CD14-positive monocyte (primary cell): ENCODE data around the gene NOL12. TPM values are rescaled to one million over a fixed set of nuclear protein-coding genes. Genes with fewer than 3 reads are reported as not detected.

Experiments
- DNase-seq, 3 donors: peaks; one replicate each; pipeline ENCODE4 v3.0.0-alpha.2; 2011 to 2022
- H2AFZ ChIP-seq: 2 replicates; pipeline ENCODE4 v1.6.0; 2012; ENCODE audit warnings: mild to moderate bottlenecking, low read depth, low read length, inconsistent platforms; ENCODE audit not compliant: insufficient read depth, poor library complexity, severe bottlenecking
- H3K27ac ChIP-seq, 2 donors: 1 replicate in 1 of 2; 2 replicates in 1 of 2; pipeline ENCODE4 v1.5.1; 2012 to 2013; ENCODE audit warnings: low read length in 2 of 2, control low read depth in 1 of 2, inconsistent platforms in 1 of 2, low read depth in 1 of 2, mild to moderate bottlenecking in 1 of 2
- H3K27me3 ChIP-seq, 2 donors: one replicate each; pipeline versions ENCODE4 v1.6.0 to v1.6.1; 2011 to 2013; ENCODE audit warnings: low read length in 2 of 2; ENCODE audit not compliant: control insufficient read depth in 2 of 2, insufficient read depth in 2 of 2
- H3K36me3 ChIP-seq, 2 donors: replicated peaks in 1 of 2; 1 replicate in 1 of 2; 2 replicates in 1 of 2; pipeline versions ENCODE4 v1.5.1 to v1.6.1; 2012 to 2013; ENCODE audit warnings: low read length in 2 of 2, control low read depth in 1 of 2, inconsistent platforms in 1 of 2, mild to moderate bottlenecking in 1 of 2; ENCODE audit not compliant: insufficient read depth in 2 of 2, control insufficient read depth in 1 of 2
- H3K4me1 ChIP-seq, 2 donors: 1 replicate in 1 of 2; 2 replicates in 1 of 2; pipeline versions ENCODE4 v1.5.1 to v1.6.1; 2012 to 2013; ENCODE audit warnings: low read length in 2 of 2, control low read depth in 1 of 2, inconsistent platforms in 1 of 2, mild to moderate bottlenecking in 1 of 2, moderate library complexity in 1 of 2; ENCODE audit not compliant: insufficient read depth in 2 of 2, control insufficient read depth in 1 of 2
- H3K4me2 ChIP-seq: replicated peaks from 2 replicates; pipeline ENCODE3; 2012; ENCODE audit warnings: low read length, moderate library complexity, mild to moderate bottlenecking; ENCODE audit not compliant: poor library complexity, severe bottlenecking; ENCODE audit errors: extremely low read depth
- H3K4me3 ChIP-seq, 3 experiments: fragments of 200-600 bp in 1 of 3; sonication (generic) in 1 of 3; replicated peaks in 1 of 3; 1 replicate in 2 of 3; 2 replicates in 1 of 3; pipeline ENCODE4 v1.5.1; 2011 to 2013; ENCODE audit warnings: low read length in 3 of 3, mild to moderate bottlenecking in 3 of 3, control low read depth in 2 of 3, low read depth in 2 of 3, inconsistent platforms in 1 of 3, moderate library complexity in 1 of 3
- H3K79me2 ChIP-seq: 2 replicates; pipeline ENCODE4 v1.6.0; 2012; ENCODE audit warnings: mild to moderate bottlenecking, control low read depth, inconsistent platforms, low read length, moderate library complexity; ENCODE audit not compliant: insufficient read depth
- H3K9ac ChIP-seq: 2 replicates; pipeline ENCODE4 v1.6.0; 2017; ENCODE audit warnings: low read length, mild to moderate bottlenecking; ENCODE audit not compliant: insufficient read depth, poor library complexity, severe bottlenecking
- H3K9me3 ChIP-seq, 2 donors: replicated peaks in 1 of 2; 1 replicate in 1 of 2; 2 replicates in 1 of 2; pipeline versions ENCODE4 v1.5.1 to v1.6.1; 2012 to 2013; ENCODE audit warnings: low read length in 2 of 2, control low read depth in 1 of 2; ENCODE audit not compliant: control insufficient read depth in 1 of 2, insufficient read depth in 1 of 2
- H4K20me1 ChIP-seq: 2 replicates; pipeline ENCODE4 v1.6.0; 2012; ENCODE audit warnings: mild to moderate bottlenecking, low read length, control low read depth, moderate library complexity; ENCODE audit not compliant: insufficient read depth
- H3K27ac Mint-ChIP-seq, 7 donors: one replicate each; pipeline ENCODE4 v1.8.0; 2020; ENCODE audit warnings: mild to moderate bottlenecking in 7 of 7, mixed read lengths in 7 of 7, moderate library complexity in 6 of 7, inconsistent platforms in 2 of 7
- H3K27me3 Mint-ChIP-seq, 3 donors: one replicate each; pipeline ENCODE4 v1.8.0; 2021 to 2022; ENCODE audit warnings: low read depth in 3 of 3, mild to moderate bottlenecking in 3 of 3, mixed read lengths in 3 of 3, moderate library complexity in 3 of 3, inconsistent platforms in 1 of 3
- H3K36me3 Mint-ChIP-seq, 2 donors: one replicate each; pipeline ENCODE4 v1.8.0; 2020; ENCODE audit warnings: mixed read lengths in 2 of 2, inconsistent platforms in 1 of 2, mild to moderate bottlenecking in 1 of 2
- H3K4me1 Mint-ChIP-seq: one replicate; pipeline ENCODE4 v1.8.0; 2020; ENCODE audit warnings: mild to moderate bottlenecking, mixed read lengths
- H3K4me3 Mint-ChIP-seq, 2 donors: one replicate each; pipeline ENCODE4 v1.8.0; 2020; ENCODE audit warnings: mild to moderate bottlenecking in 2 of 2, mixed read lengths in 2 of 2, moderate library complexity in 1 of 2
- H3K9me3 Mint-ChIP-seq, 7 donors: one replicate each; pipeline ENCODE4 v1.8.0; 2020 to 2022; ENCODE audit warnings: mixed read lengths in 7 of 7, mild to moderate bottlenecking in 6 of 7, moderate library complexity in 6 of 7, inconsistent platforms in 2 of 7
- WGBS: methylation state at CpG from one replicate; pipeline ENCODE4 v1.1.5; 2013; ENCODE audit warnings: missing lambda C conversion rate; ENCODE audit not compliant: insufficient coverage; 5-methylcytosine and 5-hydroxymethylcytosine counted together
- intact Hi-C, 2 donors: fragments of 100-400 bp; cut with micrococcal nuclease; formaldehyde crosslinking; loops; one replicate each; pipeline versions ENCODE4 v1.15.0 to v1.15.1; 2023
- polyA plus RNA-seq, 3 donors: library from polyadenylated mRNA; depleted of rRNA in 1 of 3; unstranded in 2 of 3; stranded (reverse) in 1 of 3; fragments of 300-500 nt in 2 of 3; fragments of >200 nt in 1 of 3; fragmentation: Illumina TruSeq in 2 of 3; gene quantifications; 1 replicate in 2 of 3; 2 replicates in 1 of 3; pipeline ENCODE4 v1.2.3, GENCODE V29; 2012 to 2021
- TF ChIP-seq, protein P1 (sequence below): fragments of 200-600 bp; IDR thresholded peaks from one replicate; pipeline ENCODE4 v1.8.0; 2022; ENCODE audit warnings: antibody characterized with exemption, mild to moderate bottlenecking

NOL12 gene
- polyA plus RNA-seq, 3 donors = 47.3 to 52.0 (median 49.2) TPM

DNA sequence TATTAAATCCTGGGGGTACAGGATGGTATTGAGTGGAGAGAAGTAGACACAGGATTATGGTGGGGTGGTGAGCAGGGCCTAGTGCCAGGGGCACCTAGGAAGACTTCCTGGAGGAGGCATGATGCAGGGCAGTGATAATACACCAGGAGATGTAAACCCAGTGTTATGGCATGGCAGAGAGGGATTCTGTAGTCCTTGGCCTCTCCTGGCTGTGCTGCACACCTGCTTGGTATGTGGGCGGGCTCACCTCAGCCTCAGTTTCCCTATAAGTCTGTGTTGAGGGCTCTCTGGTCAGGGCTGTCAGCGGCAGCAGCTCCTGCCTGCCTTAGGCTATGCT is 25.5 kb upstream of the NOL12 start:
- H3K4me2 ChIP-seq = no peak overlapping the region
- peaks cover 0 to 10% of the 10 kb centered on the region in 2 donors for H3K36me3 ChIP-seq
- TF ChIP-seq, protein P1, sequence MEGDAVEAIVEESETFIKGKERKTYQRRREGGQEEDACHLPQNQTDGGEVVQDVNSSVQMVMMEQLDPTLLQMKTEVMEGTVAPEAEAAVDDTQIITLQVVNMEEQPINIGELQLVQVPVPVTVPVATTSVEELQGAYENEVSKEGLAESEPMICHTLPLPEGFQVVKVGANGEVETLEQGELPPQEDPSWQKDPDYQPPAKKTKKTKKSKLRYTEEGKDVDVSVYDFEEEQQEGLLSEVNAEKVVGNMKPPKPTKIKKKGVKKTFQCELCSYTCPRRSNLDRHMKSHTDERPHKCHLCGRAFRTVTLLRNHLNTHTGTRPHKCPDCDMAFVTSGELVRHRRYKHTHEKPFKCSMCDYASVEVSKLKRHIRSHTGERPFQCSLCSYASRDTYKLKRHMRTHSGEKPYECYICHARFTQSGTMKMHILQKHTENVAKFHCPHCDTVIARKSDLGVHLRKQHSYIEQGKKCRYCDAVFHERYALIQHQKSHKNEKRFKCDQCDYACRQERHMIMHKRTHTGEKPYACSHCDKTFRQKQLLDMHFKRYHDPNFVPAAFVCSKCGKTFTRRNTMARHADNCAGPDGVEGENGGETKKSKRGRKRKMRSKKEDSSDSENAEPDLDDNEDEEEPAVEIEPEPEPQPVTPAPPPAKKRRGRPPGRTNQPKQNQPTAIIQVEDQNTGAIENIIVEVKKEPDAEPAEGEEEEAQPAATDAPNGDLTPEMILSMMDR = no peak
- Mint-ChIP-seq H3K9me3 (peaks cover 0 to 2% (median 0%) of the 10 kb centered on the region in 7 donors), H3K4me1 (peaks cover 44% of the 10 kb centered on the region), H3K27me3 (peaks cover 0 to 4% (median 0%) of the 10 kb centered on the region in 3 donors), H3K4me3 (peak overlapping the region in 1 of 2 donors; percentile 15), H3K36me3 (peaks cover 2 to 10% of the 10 kb centered on the region in 2 donors), H3K27ac (peak overlapping the region in 1 of 7 donors; percentile 48)
- intact Hi-C loops = no loop called here
- peaks cover 58% of the 10 kb centered on the region for H3K79me2 ChIP-seq
- no peaks in the 10 kb centered on the region for H3K9me3 ChIP-seq
- WGBS = 94% methylated on average over 2 of the region's 2 CpGs
- H3K27me3 ChIP-seq = no peaks in the 10 kb centered on the region
- H4K20me1 ChIP-seq = peaks cover 35% of the 10 kb centered on the region
- H2AFZ ChIP-seq = no peak overlapping the region
- H3K27ac ChIP-seq = no peak overlapping the region
- H3K9ac ChIP-seq = no peak overlapping the region
- peaks cover 42 to 51% of the 10 kb centered on the region in 2 donors for H3K4me1 ChIP-seq
- H3K4me3 ChIP-seq = no peak overlapping the region
- no peak for DNase-seq

DNA sequence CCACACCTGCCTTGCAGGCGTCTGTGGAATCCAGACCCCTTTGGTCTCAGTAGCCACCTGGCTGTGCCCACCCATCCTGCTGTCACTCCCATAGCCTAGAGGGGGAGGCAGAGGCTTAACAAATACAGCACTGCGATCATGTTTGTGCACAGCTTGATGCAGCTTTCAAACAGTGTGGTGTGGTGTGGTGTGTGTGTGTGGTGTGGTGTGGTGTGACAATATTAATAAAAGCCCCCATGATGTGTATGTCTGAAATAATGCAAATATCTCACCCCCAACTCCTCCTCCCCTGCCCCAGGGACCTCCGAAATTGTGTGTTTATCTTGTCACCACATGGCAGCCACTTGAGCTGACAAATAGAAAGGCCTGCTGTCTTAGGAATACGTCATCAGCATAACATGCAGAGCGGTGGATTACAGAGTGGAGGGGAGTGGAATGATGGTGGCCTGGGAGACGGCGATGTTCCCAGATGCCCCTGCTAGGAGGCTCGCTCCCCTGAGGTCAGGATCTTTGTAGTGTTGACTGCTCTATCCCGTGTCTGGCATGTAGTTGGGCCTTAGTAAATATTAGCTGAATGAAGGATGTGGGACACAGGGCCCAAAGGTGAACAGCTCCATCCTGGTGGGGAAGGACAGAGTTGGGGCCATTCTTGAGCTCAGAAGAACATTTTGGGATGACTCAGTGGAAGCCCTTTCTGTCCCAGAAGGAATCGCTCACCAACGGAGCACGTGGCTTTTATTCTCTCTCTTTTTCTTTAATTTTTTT is 24.8 kb upstream of the NOL12 start:
- Histone ChIP-seq H3K27me3 (no peaks in the 10 kb centered on the region), H3K4me2 (no peak overlapping the region), H3K9ac (no peak overlapping the region), H4K20me1 (peaks cover 33% of the 10 kb centered on the region), H3K27ac (no peak overlapping the region), H3K9me3 (no peaks in the 10 kb centered on the region), H3K4me1 (peaks cover 42 to 51% of the 10 kb centered on the region in 2 donors), H2AFZ (no peak overlapping the region), H3K79me2 (peaks cover 58% of the 10 kb centered on the region), H3K4me3 (no peak overlapping the region), H3K36me3 (peaks cover 6 to 11% of the 10 kb centered on the region in 2 donors)
- TF ChIP-seq, protein P1 = peak; percentile 9
- WGBS = 71% methylated on average over 7 of the region's 12 CpGs
- DNase-seq = no peak
- Mint-ChIP-seq H3K36me3 (peaks cover 4 to 13% of the 10 kb centered on the region in 2 donors), H3K27ac (peak overlapping the region in 4 of 7 donors; percentile 30 to 82 (median 57)), H3K4me3 (no peak overlapping the region), H3K27me3 (peaks cover 0 to 7% (median 0%) of the 10 kb centered on the region in 3 donors), H3K9me3 (peaks cover 0 to 2% (median 0%) of the 10 kb centered on the region in 7 donors), H3K4me1 (peaks cover 44% of the 10 kb centered on the region)
- intact Hi-C loops = no loop called here
